HG03521 (cell line): ENCODE results near the gene IARS2.
"Not testable (repeated sequence)": the region's sequence is repeated elsewhere in the genome, so short reads cannot be mapped to it uniquely, and the experiment has no call there.

ENCODE experiments used
- ATAC-seq: cut with Tn5 transposase; IDR thresholded peaks from one replicate; pipeline ENCODE4 v1.9.1; 2021; ENCODE audit warnings: mild to moderate bottlenecking, moderate library complexity; ENCODE audit not compliant: unreplicated experiment

Gene IARS2

GRCh38 chr1:220160027-220160426 lies 66.1 kb downstream of the IARS2 start:
- ATAC-seq, result no peak

DNA sequence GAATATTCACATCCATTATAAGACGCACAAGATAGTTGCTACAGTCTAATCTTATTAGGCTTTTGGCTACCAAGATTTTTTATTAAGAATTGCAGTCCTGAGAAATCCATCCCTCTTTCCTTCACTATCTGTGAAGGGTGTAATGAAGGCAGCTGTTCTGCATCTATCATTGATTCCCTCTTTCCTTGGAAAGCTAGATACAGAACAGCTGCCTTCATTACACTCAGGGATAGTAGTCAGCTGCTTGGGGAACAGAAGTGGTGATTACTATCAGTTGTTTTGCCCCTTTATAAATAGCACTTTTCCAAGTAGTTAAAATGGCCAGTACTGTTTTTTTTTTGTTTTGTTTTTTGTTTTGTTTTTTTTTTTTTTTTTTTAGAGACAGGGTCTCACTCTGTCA lies 70.2 kb downstream of the IARS2 start:
- no peak for ATAC-seq

DNA sequence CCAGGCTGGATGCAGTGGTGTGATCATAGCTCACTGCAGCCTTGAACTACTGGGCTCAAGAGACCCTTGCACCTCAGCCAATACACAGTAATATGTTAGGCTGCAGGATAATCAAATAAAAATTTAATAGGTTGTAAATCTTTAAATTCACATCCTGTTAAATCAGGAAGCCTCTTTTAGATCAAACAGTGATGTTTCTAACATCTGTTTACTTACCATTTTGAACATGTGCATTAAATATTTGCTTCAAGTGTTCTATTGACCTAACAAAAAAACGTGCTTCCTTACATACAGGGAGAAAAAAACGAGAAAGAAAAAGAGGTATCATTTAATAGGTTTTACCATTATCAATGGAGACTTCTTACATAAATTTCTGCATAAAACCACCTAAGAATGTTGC lies 70.6 kb downstream of the IARS2 start:
- no peak for ATAC-seq

- no peak for ATAC-seq
Measured at GRCh38 chr1:220166853-220167252, 72.9 kb downstream of the IARS2 start.

DNA sequence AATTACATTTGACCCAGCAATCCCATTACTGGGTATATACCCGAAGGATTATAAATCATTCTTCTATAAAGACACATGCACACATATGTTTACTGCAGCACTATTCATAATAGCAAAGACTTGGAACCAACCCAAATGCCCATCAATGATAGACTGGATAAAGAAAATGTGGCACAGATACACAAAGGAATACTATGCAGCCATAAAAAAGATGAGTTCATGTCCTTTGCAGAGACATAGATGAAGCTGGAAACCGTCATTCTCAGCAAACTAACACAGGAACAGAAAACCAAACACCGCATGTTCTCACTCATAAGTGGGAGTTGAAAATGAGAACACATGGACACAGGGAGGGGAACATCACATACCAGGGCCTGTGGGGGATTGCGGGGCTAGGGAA lies 76.0 kb downstream of the IARS2 start:
- ATAC-seq, result not testable (repeated sequence)

GRCh38 chr1:220170836-220171526 lies 77.0 kb downstream of the IARS2 start:
- no peak for ATAC-seq

DNA sequence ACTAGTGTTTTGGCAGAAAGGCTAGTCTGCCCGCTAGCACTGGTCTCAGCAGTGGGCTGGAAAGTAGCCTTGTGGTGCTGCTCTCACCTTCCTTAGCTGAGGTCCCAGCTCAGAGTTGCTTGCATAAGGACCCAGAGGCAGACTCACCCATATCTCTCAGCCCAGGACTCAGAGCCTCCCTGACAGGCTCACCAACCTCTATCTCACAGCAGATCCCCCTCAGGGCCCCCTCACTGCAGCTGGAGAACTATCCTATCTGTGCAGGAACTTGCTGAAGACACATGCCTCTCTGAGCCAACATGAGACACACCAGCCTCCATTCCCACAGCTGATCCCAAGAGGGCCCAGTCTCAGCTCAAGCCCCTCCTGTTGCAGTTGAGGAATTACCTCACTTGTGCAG lies 82.6 kb downstream of the IARS2 start:
- no peak for ATAC-seq

GRCh38 chr1:220182111-220182510 lies 88.2 kb downstream of the IARS2 start:
- no peak for ATAC-seq

DNA sequence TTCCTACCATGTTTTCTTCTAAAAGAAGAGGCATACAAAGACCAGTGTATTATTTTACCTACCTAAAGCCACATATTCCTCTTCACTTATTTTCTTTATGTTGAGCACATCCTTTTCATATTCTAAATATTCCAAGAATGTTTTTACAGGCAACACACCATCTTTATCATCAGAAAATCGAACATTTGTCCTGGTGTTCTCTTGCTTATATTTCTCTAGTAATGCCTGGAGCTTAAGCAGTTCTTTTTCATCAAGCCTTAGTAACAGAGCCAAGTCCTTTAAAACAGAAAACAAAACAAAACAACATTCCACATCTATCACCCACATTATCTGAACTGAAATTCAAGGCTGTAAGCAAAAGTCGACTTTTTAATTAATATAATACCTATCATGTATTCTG lies 88.7 kb downstream of the IARS2 start:
- no peak for ATAC-seq

GRCh38 chr1:220184506-220184905 lies 90.6 kb downstream of the IARS2 start:
- no peak for ATAC-seq

- ATAC-seq, result no peak
Measured at GRCh38 chr1:220186752-220187151, 92.8 kb downstream of the IARS2 start.

GRCh38 chr1:220188538-220188937 lies 94.6 kb downstream of the IARS2 start:
- no peak for ATAC-seq

GRCh38 chr1:220189750-220190347 lies 95.9 kb downstream of the IARS2 start:
- ATAC-seq, result no peak

DNA sequence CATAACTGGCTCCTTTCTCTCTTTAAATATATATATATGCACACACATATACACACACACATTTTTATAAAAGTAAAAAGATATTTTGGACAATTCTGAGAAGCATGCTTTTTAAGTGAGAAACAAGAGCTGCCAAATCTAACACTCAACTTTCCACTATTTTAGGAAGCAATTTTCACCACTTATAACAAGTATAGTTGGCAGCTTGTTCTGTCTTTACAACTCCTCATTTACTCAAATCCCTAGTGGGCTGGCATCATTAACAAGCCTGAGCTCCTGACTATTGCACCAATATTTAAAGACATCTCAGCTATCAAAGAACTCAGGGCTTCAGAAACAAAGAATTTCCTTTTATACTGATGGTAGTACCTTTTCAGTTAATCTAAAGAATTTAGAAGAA lies 101.8 kb downstream of the IARS2 start:
- ATAC-seq, result no peak
